ENCODE results near the gene SDK1.

Gene SDK1

GRCh38 chr7:3887096-3887690, 586.1 kb downstream of the SDK1 start:
- no peak for TF ChIP-seq CTCF (IDR thresholded peaks at IDR 0.05; ENCODE audit: low read depth, low read length)
- H3K4me3 ChIP-seq (ENCODE audit: low read depth, low read length): no peak overlapping the region
- no peaks in the 10 kb centered on the region; the same call in 1 of the 2 replicates for H3K9me3 ChIP-seq
- no peaks in the 10 kb centered on the region for H3K27me3 ChIP-seq
- no peaks in the 10 kb centered on the region for H3K4me1 ChIP-seq
- H3K36me3 ChIP-seq: no peaks in the 10 kb centered on the region
- DNase-seq: no peak

GRCh38 chr7:3888096-3888495, 587.0 kb downstream of the SDK1 start:
- Histone ChIP-seq H3K4me3 (ENCODE audit: low read depth, low read length) (no peak overlapping the region), H3K9me3 (no peaks in the 10 kb centered on the region; the same call in 1 of the 2 replicates), H3K36me3 (no peaks in the 10 kb centered on the region), H3K27me3 (no peaks in the 10 kb centered on the region), H3K4me1 (no peaks in the 10 kb centered on the region)
- no peak for TF ChIP-seq CTCF (IDR thresholded peaks at IDR 0.05; ENCODE audit: low read depth, low read length)
- no peak for DNase-seq

- no peak for TF ChIP-seq CTCF (IDR thresholded peaks at IDR 0.05; ENCODE audit: low read depth, low read length)
- Histone ChIP-seq H3K27me3 (no peaks in the 10 kb centered on the region), H3K36me3 (no peaks in the 10 kb centered on the region), H3K4me3 (ENCODE audit: low read depth, low read length) (no peak overlapping the region), H3K4me1 (no peaks in the 10 kb centered on the region), H3K9me3 (no peaks in the 10 kb centered on the region; the same call in 1 of the 2 replicates)
- DNase-seq: no peak
Observed at GRCh38 chr7:3892157-3892556, 591.1 kb downstream of the SDK1 start.

- no peaks in the 10 kb centered on the region for H3K4me1 ChIP-seq
- no peak for DNase-seq
- H3K9me3 ChIP-seq: no peaks in the 10 kb centered on the region; the same call in 1 of the 2 replicates
- no peaks in the 10 kb centered on the region for H3K27me3 ChIP-seq
- H3K4me3 ChIP-seq (ENCODE audit: low read depth, low read length): no peak overlapping the region
- no peaks in the 10 kb centered on the region for H3K36me3 ChIP-seq
- TF ChIP-seq CTCF (IDR thresholded peaks at IDR 0.05; ENCODE audit: low read depth, low read length): no peak
Observed at GRCh38 chr7:3892686-3893085, 591.6 kb downstream of the SDK1 start.

- no peak for TF ChIP-seq CTCF (IDR thresholded peaks at IDR 0.05; ENCODE audit: low read depth, low read length)
- no peaks in the 10 kb centered on the region; the same call in 1 of the 2 replicates for H3K9me3 ChIP-seq
- no peaks in the 10 kb centered on the region for H3K4me1 ChIP-seq
- H3K27me3 ChIP-seq: no peaks in the 10 kb centered on the region
- no peak for DNase-seq
- no peak overlapping the region for H3K4me3 ChIP-seq (ENCODE audit: low read depth, low read length)
- H3K36me3 ChIP-seq: no peaks in the 10 kb centered on the region
Observed at GRCh38 chr7:3893151-3893788, 592.2 kb downstream of the SDK1 start.

GRCh38 chr7:3893789-3894153, 592.7 kb downstream of the SDK1 start:
- no peak for TF ChIP-seq CTCF (IDR thresholded peaks at IDR 0.05; ENCODE audit: low read depth, low read length)
- Histone ChIP-seq H3K4me3 (ENCODE audit: low read depth, low read length) (no peak overlapping the region), H3K4me1 (no peaks in the 10 kb centered on the region), H3K36me3 (no peaks in the 10 kb centered on the region), H3K9me3 (no peaks in the 10 kb centered on the region; the same call in 1 of the 2 replicates), H3K27me3 (no peaks in the 10 kb centered on the region)
- DNase-seq: no peak
